HG03139 (cell line): ENCODE measurements around the gene WFIKKN1.

Source experiments
- ATAC-seq: cut with Tn5 transposase; IDR thresholded peaks from one replicate; pipeline ENCODE4 v1.9.1; 2021; ENCODE audit not compliant: unreplicated experiment

Gene WFIKKN1

DNA sequence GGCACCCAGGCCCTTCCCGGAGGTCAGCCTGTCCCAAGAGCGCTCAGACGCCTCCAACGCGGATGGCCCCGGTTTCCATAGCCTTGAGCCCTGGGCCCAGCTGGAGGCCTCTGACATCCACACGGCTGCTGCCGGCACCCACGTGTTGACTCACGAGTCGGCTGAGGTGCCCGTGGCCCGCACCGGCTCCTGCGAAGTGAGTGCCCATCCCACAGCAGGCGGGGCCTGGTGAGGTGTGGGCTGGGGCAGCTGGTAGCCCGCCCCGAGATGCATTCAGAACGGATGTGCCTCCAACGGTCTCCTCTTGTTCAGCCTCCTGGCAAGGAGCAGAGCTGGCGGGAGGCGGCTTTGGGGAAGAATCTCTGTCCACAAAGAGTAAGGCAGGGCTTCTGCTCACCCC, 21.1 kb downstream of the WFIKKN1 start:
- ATAC-seq = no peak

- ATAC-seq = no peak
These were observed 21.9 kb downstream of the WFIKKN1 start for GRCh38 chr16:652454-653305.

GRCh38 chr16:654034-654433, 23.2 kb downstream of the WFIKKN1 start:
- no peak for ATAC-seq

DNA sequence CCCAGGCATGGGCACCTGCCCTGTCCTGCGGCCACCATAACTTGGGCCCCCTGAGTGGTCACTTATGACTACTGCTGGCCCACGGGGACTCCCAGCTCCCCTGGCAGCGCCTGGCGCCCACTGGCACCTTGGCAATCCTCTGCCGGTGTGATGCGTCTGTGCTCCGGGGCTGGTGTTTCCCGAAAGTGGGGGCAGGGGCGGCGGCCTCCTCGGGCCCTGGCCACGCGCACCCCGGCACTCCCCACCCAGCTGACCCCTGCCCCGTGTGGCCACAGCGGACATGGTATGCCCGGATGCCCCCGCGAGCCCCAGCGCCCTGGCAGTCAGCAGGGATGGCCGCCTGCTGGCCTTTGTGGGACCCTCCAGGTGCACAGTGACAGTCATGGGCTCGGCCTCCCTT, 26.7 kb downstream of the WFIKKN1 start:
- no peak for ATAC-seq

DNA sequence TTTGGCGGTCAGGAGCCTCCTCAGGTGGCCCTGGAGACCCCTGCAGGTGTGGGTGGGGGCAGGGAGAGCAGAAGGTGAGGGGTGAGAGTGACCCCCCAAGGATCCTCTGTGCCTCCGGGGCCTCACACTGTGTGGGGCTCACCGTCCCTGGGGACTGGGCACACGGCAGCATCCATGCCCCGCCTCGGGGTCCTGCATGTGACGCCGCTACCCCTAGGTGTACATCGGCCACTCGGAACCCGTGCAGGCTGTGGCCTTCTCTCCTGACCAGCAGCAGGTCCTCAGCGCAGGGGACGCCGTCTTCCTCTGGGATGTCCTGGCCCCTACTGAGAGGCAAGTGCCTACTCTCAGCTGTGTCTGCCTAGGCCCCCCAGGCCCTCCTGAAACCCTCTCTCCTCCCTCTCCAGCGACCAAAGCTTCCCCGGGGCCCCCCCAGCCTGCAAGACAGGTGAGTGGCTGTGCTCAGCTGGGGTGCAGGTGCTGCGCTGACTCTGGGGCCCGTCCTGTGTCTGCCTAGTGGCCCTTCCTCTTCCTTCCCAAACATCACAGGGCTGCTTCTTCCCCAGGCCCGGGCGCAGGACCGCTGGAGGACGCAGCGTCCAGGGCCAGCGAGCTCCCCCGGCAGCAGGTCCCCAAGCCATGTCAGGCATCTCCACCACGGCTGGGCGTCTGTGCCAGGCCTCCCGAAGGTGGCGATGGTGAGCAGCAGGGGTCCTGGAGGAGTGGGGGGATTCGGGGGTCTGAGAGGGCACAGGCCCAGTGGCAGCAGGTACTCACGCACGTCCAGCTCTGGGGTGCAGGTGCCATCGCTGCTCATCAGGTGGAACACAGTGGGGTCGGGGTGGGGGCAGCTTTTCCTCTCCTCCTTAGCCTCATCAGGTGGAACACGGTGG, 28.1 kb downstream of the WFIKKN1 start:
- no peak for ATAC-seq

DNA sequence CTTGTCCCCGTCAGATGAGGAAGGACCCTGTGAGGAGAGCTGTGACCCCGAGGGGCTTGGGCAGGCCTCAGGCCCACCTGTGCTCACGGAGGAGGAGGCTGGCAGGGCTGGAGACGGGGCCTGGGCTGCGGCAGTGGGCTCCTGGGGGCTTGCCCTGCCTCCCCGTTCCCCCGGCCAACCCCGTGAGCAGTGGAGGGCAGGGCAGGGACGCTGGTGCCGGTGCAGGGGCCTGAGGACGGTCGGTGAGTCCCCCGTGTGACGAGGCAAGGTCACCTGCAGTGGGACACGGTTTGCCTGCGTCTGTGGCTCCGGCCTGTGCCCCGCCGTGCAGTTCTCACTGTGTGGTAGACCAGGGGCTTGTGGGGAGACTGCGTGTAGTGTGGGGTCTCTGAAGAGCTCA, 28.8 kb downstream of the WFIKKN1 start:
- no peak for ATAC-seq

GRCh38 chr16:660132-660458, 29.3 kb downstream of the WFIKKN1 start:
- ATAC-seq = no peak

DNA sequence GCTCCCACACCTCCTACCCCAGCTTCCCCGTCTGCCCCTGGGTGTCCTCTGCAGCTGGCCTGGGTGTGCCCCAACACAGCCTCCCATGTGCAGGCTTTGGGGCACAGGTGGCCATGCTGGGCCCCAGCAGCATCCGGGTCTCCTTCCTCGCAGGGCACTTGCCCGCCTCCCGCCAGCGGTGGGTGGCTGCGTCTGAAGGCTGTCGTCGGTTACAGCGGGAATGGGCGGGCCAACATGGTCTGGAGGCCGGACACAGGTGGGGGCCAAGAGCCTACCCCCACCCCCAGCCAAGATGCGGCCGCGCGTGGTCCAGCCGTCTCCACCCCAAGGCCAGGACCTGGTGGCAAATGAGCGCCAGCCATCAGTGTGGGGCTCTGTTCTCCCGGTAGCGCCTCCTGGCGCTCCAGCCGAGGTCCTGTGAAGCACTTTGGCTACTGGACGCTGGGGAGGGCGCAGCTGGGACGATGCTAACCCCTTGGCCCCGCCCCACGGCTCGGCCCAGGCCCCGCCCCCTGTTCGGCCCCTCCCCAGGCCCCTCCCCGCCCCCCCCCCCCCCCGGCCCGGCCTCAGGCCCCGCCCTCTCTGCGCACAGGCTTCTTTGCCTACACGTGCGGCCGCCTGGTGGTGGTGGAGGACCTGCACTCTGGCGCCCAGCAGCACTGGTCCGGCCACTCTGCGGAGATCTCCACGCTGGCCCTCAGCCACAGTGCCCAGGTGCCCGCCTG, 29.8 kb downstream of the WFIKKN1 start:
- no peak for ATAC-seq

- ATAC-seq = no peak
These were observed 30.5 kb downstream of the WFIKKN1 start for GRCh38 chr16:661184-661821.

DNA sequence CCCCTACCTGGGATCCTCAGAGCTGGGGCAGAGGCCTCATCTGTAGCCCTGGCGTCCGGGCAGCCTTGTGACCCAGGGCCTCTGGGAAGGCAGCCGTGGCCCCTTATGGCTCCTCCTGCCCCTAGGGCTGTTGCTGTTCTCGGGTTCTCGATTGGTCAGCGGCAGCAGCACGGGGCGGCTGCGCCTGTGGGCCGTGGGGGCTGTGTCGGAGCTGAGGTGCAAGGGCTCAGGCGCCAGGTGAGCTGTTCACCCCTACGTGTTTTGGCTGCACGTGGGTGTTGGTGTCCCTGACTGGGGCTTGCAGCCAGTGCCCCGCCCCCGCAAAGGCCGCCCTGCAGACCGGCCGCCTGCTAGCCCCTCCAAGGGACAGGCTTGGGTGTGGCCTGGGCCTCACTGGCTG, 31.3 kb downstream of the WFIKKN1 start:
- no peak for ATAC-seq

DNA sequence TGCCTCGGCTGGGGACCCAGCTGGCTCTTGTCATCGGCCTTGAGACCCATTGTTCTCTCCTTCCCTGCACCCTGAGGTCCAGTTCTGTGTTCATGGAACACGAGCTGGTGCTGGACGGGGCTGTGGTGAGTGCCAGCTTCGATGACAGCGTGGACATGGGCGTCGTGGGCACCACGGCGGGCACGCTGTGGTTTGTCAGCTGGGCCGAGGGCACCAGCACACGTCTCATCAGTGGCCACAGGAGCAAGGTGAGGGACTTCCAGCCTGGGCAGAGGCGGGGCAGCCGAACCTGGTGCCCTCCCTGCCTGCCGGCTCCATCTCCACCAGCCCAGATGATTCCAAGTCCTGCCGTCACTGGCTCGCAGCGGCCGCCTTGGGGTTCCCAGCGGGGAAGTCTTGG, 31.8 kb downstream of the WFIKKN1 start:
- ATAC-seq = no peak

- no peak for ATAC-seq
These were observed 35.8 kb downstream of the WFIKKN1 start for GRCh38 chr16:666572-666971.

DNA sequence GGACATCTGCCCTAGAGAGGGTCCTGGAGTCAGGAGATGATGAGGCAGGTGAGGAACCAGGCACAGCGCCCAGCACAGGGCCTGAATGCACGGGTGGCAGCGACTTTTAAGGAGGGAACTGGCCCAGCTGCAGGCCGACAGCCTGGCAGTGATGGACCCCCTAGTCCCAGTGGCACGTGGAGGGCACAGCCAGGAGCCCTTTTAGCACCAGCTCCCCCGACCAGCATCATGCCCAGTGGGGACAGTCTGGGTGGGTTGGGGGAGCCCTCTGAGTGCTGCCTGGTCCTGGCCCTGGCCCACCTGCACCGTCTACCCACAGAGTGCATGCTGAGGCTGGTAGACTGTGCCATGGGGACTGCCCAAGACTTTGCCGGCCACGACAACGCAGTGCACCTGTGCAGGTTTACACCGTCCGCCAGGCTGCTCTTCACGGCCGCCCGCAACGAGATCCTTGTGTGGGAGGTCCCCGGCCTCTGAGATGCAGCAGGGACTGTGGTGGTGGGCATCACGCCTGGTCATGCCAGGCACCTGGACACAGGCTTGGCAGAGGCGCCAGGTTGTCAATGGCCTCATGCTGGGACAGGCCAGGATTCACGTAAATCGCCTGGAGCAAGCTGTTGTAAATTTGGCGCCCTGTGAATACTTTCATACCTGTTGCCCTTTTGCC, 36.5 kb downstream of the WFIKKN1 start:
- ATAC-seq = no peak

- ATAC-seq = peak; percentile 78
These were observed 37.2 kb downstream of the WFIKKN1 start, which contains the start of gene RHOT2 for GRCh38 chr16:667780-668518. Gene RHOT2 (plus strand): TSS chr16:668132. CDS start chr16:668200, 68 bp downstream.

DNA sequence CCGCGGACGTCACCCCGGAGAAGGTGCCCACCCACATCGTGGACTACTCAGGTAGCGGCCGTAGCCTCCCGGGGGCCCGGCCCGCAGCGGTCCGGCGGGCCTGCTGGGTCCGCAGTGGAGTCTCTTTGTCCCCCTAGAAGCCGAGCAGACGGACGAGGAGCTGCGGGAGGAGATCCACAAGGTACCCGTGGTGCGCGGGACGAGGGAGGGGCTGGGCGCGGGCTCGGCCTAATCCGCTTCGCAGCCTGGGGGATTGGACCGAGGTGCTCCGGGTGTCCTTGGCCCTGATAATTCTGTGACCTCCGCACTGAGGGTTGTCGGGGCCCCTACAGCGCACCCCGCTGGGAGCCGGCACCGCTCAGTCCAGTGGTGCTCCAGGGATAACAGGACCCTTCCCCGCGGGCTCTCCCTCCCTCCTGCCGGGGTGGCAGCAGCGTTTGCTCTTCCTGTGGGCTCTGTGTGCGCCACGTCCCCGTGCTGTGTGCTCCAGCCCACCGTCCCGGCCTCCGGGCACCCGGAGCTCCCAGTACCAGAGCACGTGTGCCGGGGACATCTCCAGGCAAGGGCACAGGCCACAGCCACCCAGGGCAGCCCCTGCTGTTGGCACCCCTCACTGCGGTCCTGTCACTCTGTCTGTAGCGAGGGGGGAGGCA, 37.9 kb downstream of the WFIKKN1 start:
- no peak for ATAC-seq

DNA sequence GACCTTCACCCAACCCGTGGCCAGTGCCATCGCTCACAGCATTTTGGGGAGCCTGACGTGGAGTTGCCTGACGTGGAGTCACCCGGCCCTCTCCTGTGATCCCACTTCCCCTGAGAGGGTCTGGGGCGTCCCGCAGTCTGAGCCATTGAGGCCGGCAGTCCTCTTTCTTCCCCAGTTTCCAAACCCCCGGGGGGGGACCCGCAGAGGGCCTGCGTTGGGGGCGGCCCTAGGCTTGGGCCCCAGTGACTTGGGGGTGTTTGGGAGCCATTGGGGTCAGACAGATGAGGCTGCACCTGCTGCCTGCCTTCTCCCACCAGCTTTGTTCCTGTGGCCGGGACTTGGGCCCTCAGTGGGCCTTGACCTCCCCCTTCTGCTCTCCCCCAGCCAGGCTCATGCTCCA, 38.9 kb downstream of the WFIKKN1 start:
- ATAC-seq = no peak

DNA sequence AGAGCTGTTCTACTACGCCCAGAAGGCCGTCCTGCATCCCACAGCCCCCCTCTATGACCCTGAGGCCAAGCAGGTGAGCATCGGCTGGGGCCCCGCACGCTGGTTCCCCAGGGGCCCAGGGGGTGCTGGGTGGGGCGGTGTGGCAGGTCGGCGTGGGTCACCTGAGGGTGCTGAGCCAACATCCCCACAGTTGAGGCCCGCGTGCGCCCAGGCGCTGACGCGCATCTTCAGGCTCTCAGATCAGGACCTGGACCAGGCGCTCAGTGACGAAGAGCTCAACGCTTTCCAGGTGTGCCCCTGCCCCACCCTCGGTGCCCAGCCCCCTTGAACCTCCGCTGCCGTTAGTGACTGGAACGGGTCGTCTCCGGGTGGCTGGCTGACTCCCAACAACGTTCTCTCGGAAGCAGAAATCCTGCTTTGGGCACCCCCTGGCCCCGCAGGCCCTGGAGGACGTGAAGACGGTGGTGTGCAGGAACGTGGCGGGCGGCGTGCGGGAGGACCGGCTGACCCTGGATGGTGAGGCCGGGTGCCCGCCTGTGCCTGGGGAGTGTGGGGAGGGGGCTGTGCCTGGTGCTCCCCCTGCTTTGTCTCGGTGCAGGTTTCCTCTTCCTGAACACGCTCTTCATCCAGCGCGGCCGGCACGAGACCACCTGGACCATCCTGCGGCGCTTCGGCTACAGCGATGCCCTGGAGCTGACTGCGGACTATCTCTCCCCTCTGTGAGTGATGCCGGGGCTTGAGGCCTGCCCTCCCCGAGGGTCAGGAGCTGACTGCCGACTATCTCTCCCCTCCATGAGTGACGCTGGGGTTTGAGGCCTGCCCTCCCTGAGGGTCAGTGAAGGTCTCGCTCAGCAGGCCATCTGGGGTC, 39.9 kb downstream of the WFIKKN1 start:
- no peak for ATAC-seq
